H9 (cell line): ENCODE measurements around the gene KIF16B. TPM values are rescaled to one million over a fixed set of nuclear protein-coding genes. Genes with fewer than 3 reads are reported as not detected.

Source experiments
- DNase-seq: peaks from one replicate; pipeline ENCODE4 v3.0.0-alpha.2; 2017
- H2AFZ ChIP-seq: one replicate; pipeline ENCODE4 v1.6.1; 2013; ENCODE audit warnings: mild to moderate bottlenecking, low read length, control low read depth, moderate library complexity
- H2AK5ac ChIP-seq: 2 replicates; pipeline ENCODE4 v1.6.1; 2013; ENCODE audit warnings: low read length, control low read depth, mixed read lengths; ENCODE audit not compliant: insufficient read length
- H2BK120ac ChIP-seq: one replicate; pipeline ENCODE4 v1.6.1; 2013; ENCODE audit warnings: low read depth, mild to moderate bottlenecking, low read length, control low read depth, inconsistent platforms; ENCODE audit not compliant: poor library complexity, severe bottlenecking
- H2BK12ac ChIP-seq: 2 replicates; pipeline ENCODE4 v1.6.1; 2013; ENCODE audit warnings: low read length, control low read depth, mixed read lengths, low read depth; ENCODE audit not compliant: insufficient read length
- H2BK15ac ChIP-seq: 2 replicates; pipeline ENCODE4 v1.6.1; 2013; ENCODE audit warnings: low read depth, low read length, control low read depth
- H2BK20ac ChIP-seq: one replicate; pipeline ENCODE4 v1.6.1; 2013; ENCODE audit warnings: low read depth, mild to moderate bottlenecking, low read length, control low read depth, inconsistent platforms; ENCODE audit not compliant: poor library complexity, severe bottlenecking
- H2BK5ac ChIP-seq: 2 replicates; pipeline ENCODE4 v1.6.1; 2013; ENCODE audit warnings: low read length, control low read depth, mixed read lengths; ENCODE audit not compliant: insufficient read length
- H3K14ac ChIP-seq: 2 replicates; pipeline ENCODE4 v1.6.1; 2013; ENCODE audit warnings: low read length, control low read depth; ENCODE audit not compliant: insufficient read depth
- H3K18ac ChIP-seq: 2 replicates; pipeline ENCODE4 v1.6.1; 2013; ENCODE audit warnings: low read depth, mild to moderate bottlenecking, mixed read lengths, low read length, control low read depth; ENCODE audit not compliant: insufficient read length
- H3K23ac ChIP-seq: 2 replicates; pipeline ENCODE4 v1.6.1; 2013; ENCODE audit warnings: low read length, control low read depth, mixed read lengths, low read depth; ENCODE audit not compliant: insufficient read length
- H3K23me2 ChIP-seq: 2 replicates; pipeline ENCODE4 v1.6.1; 2013; ENCODE audit warnings: low read depth, mild to moderate bottlenecking, mixed read lengths, low read length, control low read depth; ENCODE audit not compliant: insufficient read length, poor library complexity, severe bottlenecking
- H3K27ac ChIP-seq: 2 replicates; pipeline ENCODE4 v1.5.1; 2013; ENCODE audit warnings: low read length, control low read depth, mixed read lengths, low read depth; ENCODE audit not compliant: insufficient read length
- H3K27me3 ChIP-seq: 2 replicates; pipeline ENCODE4 v1.6.1; 2013; ENCODE audit warnings: low read length, control low read depth, inconsistent platforms; ENCODE audit not compliant: insufficient read depth
- H3K4ac ChIP-seq: 2 replicates; pipeline ENCODE4 v1.6.1; 2013; ENCODE audit warnings: low read depth, mild to moderate bottlenecking, control low read depth, inconsistent platforms, low read length, moderate library complexity
- H3K4me1 ChIP-seq: 2 replicates; pipeline ENCODE4 v1.6.1; 2013; ENCODE audit warnings: low read length, control low read depth, inconsistent platforms; ENCODE audit not compliant: insufficient read depth
- H3K4me2 ChIP-seq: 2 replicates; pipeline ENCODE4 v1.6.1; 2013; ENCODE audit warnings: low read length, control low read depth, mixed read lengths; ENCODE audit not compliant: insufficient read length, insufficient read depth
- H3K56ac ChIP-seq: 2 replicates; pipeline ENCODE4 v1.6.1; 2013; ENCODE audit warnings: low read depth, mild to moderate bottlenecking, mixed read lengths, low read length, control low read depth; ENCODE audit not compliant: insufficient read length
- H3K79me1 ChIP-seq: 2 replicates; pipeline ENCODE4 v1.6.1; 2013; ENCODE audit warnings: low read depth, mild to moderate bottlenecking, moderate library complexity, low read length, control low read depth, inconsistent platforms; ENCODE audit not compliant: insufficient read depth, poor library complexity, severe bottlenecking
- H3K79me2 ChIP-seq: 2 replicates; pipeline ENCODE4 v1.6.1; 2013; ENCODE audit warnings: low read length, control low read depth, inconsistent platforms; ENCODE audit not compliant: insufficient read depth
- H3K9ac ChIP-seq: 2 replicates; pipeline ENCODE4 v1.6.1; 2013; ENCODE audit warnings: low read length, control low read depth, mixed read lengths; ENCODE audit not compliant: insufficient read length; ENCODE audit errors: extremely low read depth
- H3K9me3 ChIP-seq: one replicate; pipeline ENCODE4 v1.6.1; 2013; ENCODE audit warnings: low read depth, low read length, inconsistent platforms; ENCODE audit not compliant: control insufficient read depth
- H3T11ph ChIP-seq: one replicate; pipeline ENCODE4 v1.6.1; 2013; ENCODE audit warnings: mild to moderate bottlenecking, low read length, control low read depth, inconsistent platforms
- H4K20me1 ChIP-seq: one replicate; pipeline ENCODE4 v1.6.1; 2013; ENCODE audit not compliant: control insufficient read depth, insufficient read length, insufficient read depth
- H4K5ac ChIP-seq: 2 replicates; pipeline ENCODE4 v1.6.1; 2013; ENCODE audit warnings: low read depth, mild to moderate bottlenecking, mixed read lengths, low read length, control low read depth; ENCODE audit not compliant: insufficient read length
- H4K8ac ChIP-seq: replicated peaks from 2 replicates; pipeline ENCODE4 v1.6.1; 2013; ENCODE audit warnings: low read length, control low read depth, mixed read lengths, low read depth; ENCODE audit not compliant: insufficient read length
- H4K91ac ChIP-seq: 2 replicates; pipeline ENCODE4 v1.6.1; 2013; ENCODE audit warnings: low read depth, mild to moderate bottlenecking, moderate library complexity, mixed read lengths, low read length, control low read depth; ENCODE audit not compliant: insufficient read length
- H3K27ac Mint-ChIP-seq, 3 experiments: 2 replicates in 2 of 3; 3 replicates in 1 of 3; pipeline ENCODE4 v1.8.0; 2020 to 2021; ENCODE audit warnings: mixed read lengths in 3 of 3, mild to moderate bottlenecking in 1 of 3, moderate library complexity in 1 of 3
- H3K27me3 Mint-ChIP-seq: 2 replicates; pipeline ENCODE4 v1.8.0; 2021; ENCODE audit warnings: low read depth, mild to moderate bottlenecking, moderate library complexity, mixed read lengths
- H3K36me3 Mint-ChIP-seq, 3 experiments: 2 replicates in 2 of 3; 3 replicates in 1 of 3; pipeline ENCODE4 v1.8.0; 2020 to 2021; ENCODE audit warnings: low read depth in 3 of 3, mixed read lengths in 3 of 3; ENCODE audit not compliant: insufficient read depth in 1 of 3
- H3K4me1 Mint-ChIP-seq, 2 experiments: 2 replicates each; pipeline ENCODE4 v1.8.0; 2020; ENCODE audit warnings: mixed read lengths in 2 of 2
- H3K4me3 Mint-ChIP-seq, 2 experiments: 2 replicates in 1 of 2; 3 replicates in 1 of 2; pipeline ENCODE4 v1.8.0; 2020 to 2021; ENCODE audit warnings: mild to moderate bottlenecking in 2 of 2, mixed read lengths in 2 of 2, moderate library complexity in 1 of 2
- H3K9me3 Mint-ChIP-seq, 2 experiments: 2 replicates in 1 of 2; 3 replicates in 1 of 2; pipeline ENCODE4 v1.8.0; 2020; ENCODE audit warnings: mild to moderate bottlenecking in 2 of 2, mixed read lengths in 2 of 2, moderate library complexity in 1 of 2
- WGBS: extraction: QIAGEN DNeasy Blood & Tissue Kit; methylation state at CpG from one replicate; pipeline ENCODE4 v1.1.7; 2013; ENCODE audit warnings: missing lambda C conversion rate, low lambda C conversion rate, mixed read lengths; ENCODE audit not compliant: insufficient read length; ENCODE audit errors: extremely low coverage; 5-methylcytosine and 5-hydroxymethylcytosine counted together
- total RNA-seq: library from RNA; stranded (reverse); gene quantifications from 2 replicates; pipeline ENCODE4 v1.2.1, GENCODE V29; 2021
- TF ChIP-seq, protein P1 (sequence below): fragments of 200-600 bp; sonication (generic); conservative IDR thresholded peaks from 3 replicates; pipeline ENCODE4 v1.8.0; 2021; ENCODE audit warnings: antibody characterized with exemption, mild to moderate bottlenecking

KIF16B gene
- total RNA-seq, 1 experiment from 2014 or later, result 7.4 TPM

DNA sequence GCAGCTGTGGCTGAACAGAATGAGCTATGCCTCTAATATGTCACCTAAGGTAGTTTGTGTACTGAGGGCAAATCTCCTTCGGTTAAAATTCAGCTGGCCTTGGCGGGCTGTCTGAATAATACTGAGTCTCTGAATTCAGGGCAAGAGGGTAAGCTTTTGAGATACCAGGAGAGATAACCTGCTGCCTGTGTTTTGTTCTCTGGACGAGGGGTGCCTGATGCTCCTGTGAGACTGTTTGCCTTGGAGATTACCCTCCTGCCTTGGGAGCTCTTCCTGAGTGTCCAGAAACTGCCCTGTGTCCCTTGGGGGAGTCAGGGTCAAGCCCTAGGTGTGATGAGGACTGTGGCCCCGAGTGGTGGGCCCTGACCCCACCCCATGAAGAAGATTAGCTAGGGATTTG lies 282.9 kb downstream of the KIF16B start:
- H3K79me2 ChIP-seq, result no peaks in the 10 kb centered on the region
- H3K4me3 Mint-ChIP-seq, result no peak overlapping the region
- peaks cover 16 to 17% of the 10 kb centered on the region in 2 experiments for H3K4me1 Mint-ChIP-seq
- no peak overlapping the region for H3K4me2 ChIP-seq
- no peak overlapping the region for H3K4ac ChIP-seq
- H2AFZ ChIP-seq, result no peak overlapping the region
- no peak overlapping the region for H2BK15ac ChIP-seq
- no peak overlapping the region for H2BK5ac ChIP-seq
- no peak overlapping the region for H3K56ac ChIP-seq
- H3K14ac ChIP-seq, result no peak overlapping the region
- no peak overlapping the region for H2BK12ac ChIP-seq
- H3K9me3 ChIP-seq, result no peaks in the 10 kb centered on the region
- no peak overlapping the region for H4K5ac ChIP-seq
- H4K8ac ChIP-seq, result no peak overlapping the region
- no peak overlapping the region for H3K27ac ChIP-seq
- no peaks in the 10 kb centered on the region for H3K27me3 ChIP-seq
- no peak overlapping the region for H2BK20ac ChIP-seq
- H2AK5ac ChIP-seq, result no peak overlapping the region
- H3K23ac ChIP-seq, result no peak overlapping the region
- H3K4me1 ChIP-seq, result peaks cover 2% of the 10 kb centered on the region; the same call in 1 of the 2 replicates
- no peak for DNase-seq
- H3K23me2 ChIP-seq, result no peaks in the 10 kb centered on the region
- no peak overlapping the region for H4K91ac ChIP-seq
- H3K27ac Mint-ChIP-seq, result peak overlapping the region; percentile 17 to 73 (median 58); a peak in 2 of 7 replicates
- H3K9ac ChIP-seq, result no peak overlapping the region
- no peaks in the 10 kb centered on the region for H3K79me1 ChIP-seq
- H3K36me3 Mint-ChIP-seq, result peaks cover 0 to 4% (median 0%) of the 10 kb centered on the region in 3 experiments; a peak in 1 of 7 replicates
- TF ChIP-seq, protein P1, sequence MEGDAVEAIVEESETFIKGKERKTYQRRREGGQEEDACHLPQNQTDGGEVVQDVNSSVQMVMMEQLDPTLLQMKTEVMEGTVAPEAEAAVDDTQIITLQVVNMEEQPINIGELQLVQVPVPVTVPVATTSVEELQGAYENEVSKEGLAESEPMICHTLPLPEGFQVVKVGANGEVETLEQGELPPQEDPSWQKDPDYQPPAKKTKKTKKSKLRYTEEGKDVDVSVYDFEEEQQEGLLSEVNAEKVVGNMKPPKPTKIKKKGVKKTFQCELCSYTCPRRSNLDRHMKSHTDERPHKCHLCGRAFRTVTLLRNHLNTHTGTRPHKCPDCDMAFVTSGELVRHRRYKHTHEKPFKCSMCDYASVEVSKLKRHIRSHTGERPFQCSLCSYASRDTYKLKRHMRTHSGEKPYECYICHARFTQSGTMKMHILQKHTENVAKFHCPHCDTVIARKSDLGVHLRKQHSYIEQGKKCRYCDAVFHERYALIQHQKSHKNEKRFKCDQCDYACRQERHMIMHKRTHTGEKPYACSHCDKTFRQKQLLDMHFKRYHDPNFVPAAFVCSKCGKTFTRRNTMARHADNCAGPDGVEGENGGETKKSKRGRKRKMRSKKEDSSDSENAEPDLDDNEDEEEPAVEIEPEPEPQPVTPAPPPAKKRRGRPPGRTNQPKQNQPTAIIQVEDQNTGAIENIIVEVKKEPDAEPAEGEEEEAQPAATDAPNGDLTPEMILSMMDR, result no peak
- no peaks in the 10 kb centered on the region for H4K20me1 ChIP-seq
- no peak overlapping the region for H3T11ph ChIP-seq
- no CpG with 5 or more reads among the region's 4 CpGs for WGBS
- H3K27me3 Mint-ChIP-seq, result no peaks in the 10 kb centered on the region
- no peak overlapping the region for H2BK120ac ChIP-seq
- H3K9me3 Mint-ChIP-seq, result no peaks in the 10 kb centered on the region
- H3K18ac ChIP-seq, result no peak overlapping the region
